Neural cell (in vitro differentiated cells): Measurements from ENCODE around the gene ADCY7. TPM values are rescaled to one million over a fixed set of nuclear protein-coding genes. Genes with fewer than 3 reads are reported as not detected.
"Not testable (repeated sequence)": the region's sequence is repeated elsewhere in the genome, so short reads cannot be mapped to it uniquely, and the experiment has no call there.

Source experiments
- H2AFZ ChIP-seq: fragments of 200-600, 300-800 bp; sonication (generic), shearing (Covaris generic); 2 replicates; pipeline ENCODE4 v1.6.0; 2014; ENCODE audit warnings: low read depth, mild to moderate bottlenecking, antibody characterized with exemption, low read length, moderate library complexity
- H3F3A ChIP-seq: fragments of 200-600 bp; shearing (Covaris generic); 2 replicates; pipeline ENCODE4 v1.6.1; 2016; ENCODE audit warnings: mild to moderate bottlenecking, moderate library complexity, mixed read lengths, antibody characterized with exemption, low read length; ENCODE audit not compliant: insufficient read depth, poor library complexity, severe bottlenecking
- H3K27ac ChIP-seq: fragments of 200-600, 300-800 bp; sonication (generic), shearing (Covaris generic); 2 replicates; pipeline ENCODE4 v1.5.1; 2014; ENCODE audit warnings: mild to moderate bottlenecking, low read length, moderate library complexity
- H3K27me3 ChIP-seq: fragments of 300-800, 200-600 bp; sonication (generic), shearing (Covaris generic); 2 replicates; pipeline ENCODE4 v1.6.0; 2014; ENCODE audit warnings: mild to moderate bottlenecking, low read depth, low read length, moderate library complexity; ENCODE audit not compliant: insufficient read depth
- H3K36me3 ChIP-seq: fragments of 300-800, 200-600 bp; sonication (generic), shearing (Covaris generic); 2 replicates; pipeline ENCODE4 v1.5.1; 2014; ENCODE audit warnings: mild to moderate bottlenecking, antibody characterized with exemption, low read length, moderate library complexity; ENCODE audit not compliant: insufficient read depth
- H3K4me2 ChIP-seq: fragments of 300-800, 200-600 bp; sonication (generic), shearing (Covaris generic); 2 replicates; pipeline ENCODE4 v1.6.0; 2014; ENCODE audit warnings: mild to moderate bottlenecking, low read length
- H3K4me3 ChIP-seq: fragments of 300-800, 200-600 bp; sonication (generic), shearing (Covaris generic); 2 replicates; pipeline ENCODE4 v1.5.1; 2014; ENCODE audit warnings: mild to moderate bottlenecking, low read length, moderate library complexity
- H3K79me2 ChIP-seq: fragments of 200-600 bp; shearing (Covaris generic); replicated peaks from 2 replicates; pipeline ENCODE4 v1.6.0; 2014; ENCODE audit warnings: mild to moderate bottlenecking, low read length, moderate library complexity; ENCODE audit not compliant: insufficient read depth
- H3K9ac ChIP-seq: fragments of 300-800, 200-600 bp; sonication (generic), shearing (Covaris generic); 2 replicates; pipeline ENCODE4 v1.6.1; 2016; ENCODE audit warnings: mild to moderate bottlenecking, low read length, mixed read lengths
- H3K9me2 ChIP-seq: fragments of 200-600 bp; shearing (Covaris generic); 2 replicates; pipeline ENCODE4 v1.6.1; 2016; ENCODE audit warnings: mild to moderate bottlenecking, low read length, mixed read lengths; ENCODE audit not compliant: insufficient read depth
- H3K9me3 ChIP-seq: fragments of 200-600, 300-800 bp; sonication (generic), shearing (Covaris generic); 2 replicates; pipeline ENCODE4 v1.6.1; 2016; ENCODE audit warnings: mild to moderate bottlenecking, mixed run types, low read length, moderate library complexity, mixed read lengths
- H4K20me1 ChIP-seq: fragments of 200-600 bp; shearing (Covaris generic); 2 replicates; pipeline ENCODE4 v1.6.1; 2016; ENCODE audit warnings: mild to moderate bottlenecking, mixed run types; ENCODE audit not compliant: insufficient read depth
- EP300 ChIP-seq: fragments of 450-650 bp; conservative IDR thresholded peaks from 2 replicates; pipeline ENCODE4 v1.6.1; 2014; ENCODE audit warnings: antibody characterized with exemption, mild to moderate bottlenecking, moderate library complexity; ENCODE audit not compliant: poor library complexity, severe bottlenecking
- EZH2 ChIP-seq: fragments of 200-600, 300-800 bp; shearing (Covaris generic), sonication (generic); IDR thresholded peaks from 2 replicates; pipeline ENCODE4 v1.6.1; 2014; ENCODE audit warnings: antibody characterized with exemption, low read length, borderline replicate concordance, mild to moderate bottlenecking; ENCODE audit not compliant: insufficient read depth, poor library complexity, severe bottlenecking
- MXI1 ChIP-seq: fragments of 450-650 bp; conservative IDR thresholded peaks from 2 replicates; pipeline ENCODE4 v1.6.1; 2014; ENCODE audit warnings: antibody characterized with exemption, mild to moderate bottlenecking; ENCODE audit not compliant: poor library complexity, severe bottlenecking
- POLR2AphosphoS5 ChIP-seq: IDR thresholded peaks from 2 replicates; pipeline ENCODE4 v1.6.1; 2012
- RAD21 ChIP-seq: fragments of 450-650 bp; conservative IDR thresholded peaks from 2 replicates; pipeline ENCODE4 v1.6.1; 2014; ENCODE audit warnings: antibody characterized with exemption, mild to moderate bottlenecking, moderate library complexity
- SMC3 ChIP-seq: fragments of 450-650 bp; conservative IDR thresholded peaks from 2 replicates; pipeline ENCODE4 v1.6.1; 2014; ENCODE audit warnings: antibody characterized with exemption, mild to moderate bottlenecking, moderate library complexity; ENCODE audit not compliant: poor library complexity
- TAF1 ChIP-seq: IDR thresholded peaks from 2 replicates; pipeline ENCODE4 v1.6.1; 2012; ENCODE audit warnings: low read depth
- polyA plus RNA-seq: library from polyadenylated mRNA; depleted of rRNA; stranded (reverse); fragments of >200 nt; gene quantifications from 2 replicates; pipeline ENCODE4 v1.2.3, GENCODE V29; 2014
- TF ChIP-seq, protein P1 (sequence below): fragments of 450-650 bp; IDR thresholded peaks from 2 replicates; pipeline ENCODE4 v1.5.1; 2014; ENCODE audit warnings: antibody characterized with exemption, mild to moderate bottlenecking, moderate library complexity; ENCODE audit not compliant: poor library complexity, severe bottlenecking
- TF ChIP-seq, protein P2 (sequence below): IDR thresholded peaks from 2 replicates; pipeline ENCODE4 v1.6.1; 2012; ENCODE audit warnings: borderline replicate concordance

Gene ADCY7
- polyA plus RNA-seq, 1 donor from 2014 or later = 2.0 TPM

DNA sequence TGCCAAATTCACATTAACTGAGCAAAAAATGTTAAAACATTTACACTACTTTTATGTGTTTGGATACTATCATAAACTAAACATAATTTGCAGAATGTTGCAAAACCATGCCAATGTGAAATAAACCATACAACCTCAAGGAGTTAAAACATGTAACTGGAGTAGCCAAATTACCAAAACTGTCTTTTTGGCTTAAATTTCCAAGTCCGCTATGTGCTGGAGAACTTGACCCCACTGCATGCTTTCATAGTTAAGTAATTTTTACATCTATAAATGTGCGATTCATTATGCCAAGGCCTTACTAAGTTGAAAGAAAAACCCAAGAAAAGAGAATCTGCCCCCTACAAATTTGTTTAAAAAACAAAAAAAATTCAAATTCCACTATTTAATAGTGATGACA is 74.2 kb downstream of the ADCY7 start:
- H3K4me3 ChIP-seq = no peak overlapping the region
- no peaks in the 10 kb centered on the region for H4K20me1 ChIP-seq
- H3K4me2 ChIP-seq = no peak overlapping the region
- H3K9ac ChIP-seq = no peak overlapping the region
- no peaks in the 10 kb centered on the region for H3K79me2 ChIP-seq
- no peaks in the 10 kb centered on the region for H3K36me3 ChIP-seq
- no peak overlapping the region for H2AFZ ChIP-seq
- H3K27ac ChIP-seq = no peak overlapping the region
- no peaks in the 10 kb centered on the region for H3K9me3 ChIP-seq
- no peaks in the 10 kb centered on the region for H3F3A ChIP-seq
- no peaks in the 10 kb centered on the region for H3K9me2 ChIP-seq
- no peaks in the 10 kb centered on the region for H3K27me3 ChIP-seq
- TF ChIP-seq TAF1 (no peak), SMC3 (no peak), EP300 (no peak), EZH2 (no peak), MXI1 (no peak), POLR2AphosphoS5 (no peak), RAD21 (no peak)
- TF ChIP-seq, protein P1, sequence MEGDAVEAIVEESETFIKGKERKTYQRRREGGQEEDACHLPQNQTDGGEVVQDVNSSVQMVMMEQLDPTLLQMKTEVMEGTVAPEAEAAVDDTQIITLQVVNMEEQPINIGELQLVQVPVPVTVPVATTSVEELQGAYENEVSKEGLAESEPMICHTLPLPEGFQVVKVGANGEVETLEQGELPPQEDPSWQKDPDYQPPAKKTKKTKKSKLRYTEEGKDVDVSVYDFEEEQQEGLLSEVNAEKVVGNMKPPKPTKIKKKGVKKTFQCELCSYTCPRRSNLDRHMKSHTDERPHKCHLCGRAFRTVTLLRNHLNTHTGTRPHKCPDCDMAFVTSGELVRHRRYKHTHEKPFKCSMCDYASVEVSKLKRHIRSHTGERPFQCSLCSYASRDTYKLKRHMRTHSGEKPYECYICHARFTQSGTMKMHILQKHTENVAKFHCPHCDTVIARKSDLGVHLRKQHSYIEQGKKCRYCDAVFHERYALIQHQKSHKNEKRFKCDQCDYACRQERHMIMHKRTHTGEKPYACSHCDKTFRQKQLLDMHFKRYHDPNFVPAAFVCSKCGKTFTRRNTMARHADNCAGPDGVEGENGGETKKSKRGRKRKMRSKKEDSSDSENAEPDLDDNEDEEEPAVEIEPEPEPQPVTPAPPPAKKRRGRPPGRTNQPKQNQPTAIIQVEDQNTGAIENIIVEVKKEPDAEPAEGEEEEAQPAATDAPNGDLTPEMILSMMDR = no peak
- TF ChIP-seq, protein P2, sequence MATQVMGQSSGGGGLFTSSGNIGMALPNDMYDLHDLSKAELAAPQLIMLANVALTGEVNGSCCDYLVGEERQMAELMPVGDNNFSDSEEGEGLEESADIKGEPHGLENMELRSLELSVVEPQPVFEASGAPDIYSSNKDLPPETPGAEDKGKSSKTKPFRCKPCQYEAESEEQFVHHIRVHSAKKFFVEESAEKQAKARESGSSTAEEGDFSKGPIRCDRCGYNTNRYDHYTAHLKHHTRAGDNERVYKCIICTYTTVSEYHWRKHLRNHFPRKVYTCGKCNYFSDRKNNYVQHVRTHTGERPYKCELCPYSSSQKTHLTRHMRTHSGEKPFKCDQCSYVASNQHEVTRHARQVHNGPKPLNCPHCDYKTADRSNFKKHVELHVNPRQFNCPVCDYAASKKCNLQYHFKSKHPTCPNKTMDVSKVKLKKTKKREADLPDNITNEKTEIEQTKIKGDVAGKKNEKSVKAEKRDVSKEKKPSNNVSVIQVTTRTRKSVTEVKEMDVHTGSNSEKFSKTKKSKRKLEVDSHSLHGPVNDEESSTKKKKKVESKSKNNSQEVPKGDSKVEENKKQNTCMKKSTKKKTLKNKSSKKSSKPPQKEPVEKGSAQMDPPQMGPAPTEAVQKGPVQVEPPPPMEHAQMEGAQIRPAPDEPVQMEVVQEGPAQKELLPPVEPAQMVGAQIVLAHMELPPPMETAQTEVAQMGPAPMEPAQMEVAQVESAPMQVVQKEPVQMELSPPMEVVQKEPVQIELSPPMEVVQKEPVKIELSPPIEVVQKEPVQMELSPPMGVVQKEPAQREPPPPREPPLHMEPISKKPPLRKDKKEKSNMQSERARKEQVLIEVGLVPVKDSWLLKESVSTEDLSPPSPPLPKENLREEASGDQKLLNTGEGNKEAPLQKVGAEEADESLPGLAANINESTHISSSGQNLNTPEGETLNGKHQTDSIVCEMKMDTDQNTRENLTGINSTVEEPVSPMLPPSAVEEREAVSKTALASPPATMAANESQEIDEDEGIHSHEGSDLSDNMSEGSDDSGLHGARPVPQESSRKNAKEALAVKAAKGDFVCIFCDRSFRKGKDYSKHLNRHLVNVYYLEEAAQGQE = no peak

DNA sequence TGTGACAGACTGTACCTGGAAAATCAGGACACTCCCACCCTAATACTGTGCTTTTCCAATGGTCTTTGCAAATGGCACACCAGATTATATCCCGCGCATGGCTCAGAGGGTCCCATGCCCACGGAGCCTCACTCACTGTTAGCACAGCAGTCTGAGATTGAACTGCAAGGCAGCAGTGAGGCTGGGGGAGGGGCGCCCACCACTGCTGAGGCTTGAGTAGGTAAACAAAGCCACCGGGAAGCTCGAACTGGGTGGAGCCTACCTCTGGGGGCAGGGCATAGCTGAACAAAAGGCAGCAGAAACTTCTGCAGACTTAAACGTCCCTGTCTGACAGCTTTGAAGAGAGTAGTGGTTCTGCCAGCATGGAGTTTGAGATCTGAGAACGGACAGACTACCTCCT is 77.2 kb downstream of the ADCY7 start:
- H3K27ac ChIP-seq, H2AFZ ChIP-seq, H3K9me2 ChIP-seq, H3F3A ChIP-seq, H3K9ac ChIP-seq, H3K4me2 ChIP-seq, H3K79me2 ChIP-seq, H3K4me3 ChIP-seq, H3K27me3 ChIP-seq, H3K36me3 ChIP-seq, H4K20me1 ChIP-seq, H3K9me3 ChIP-seq: not testable (repeated sequence)

DNA sequence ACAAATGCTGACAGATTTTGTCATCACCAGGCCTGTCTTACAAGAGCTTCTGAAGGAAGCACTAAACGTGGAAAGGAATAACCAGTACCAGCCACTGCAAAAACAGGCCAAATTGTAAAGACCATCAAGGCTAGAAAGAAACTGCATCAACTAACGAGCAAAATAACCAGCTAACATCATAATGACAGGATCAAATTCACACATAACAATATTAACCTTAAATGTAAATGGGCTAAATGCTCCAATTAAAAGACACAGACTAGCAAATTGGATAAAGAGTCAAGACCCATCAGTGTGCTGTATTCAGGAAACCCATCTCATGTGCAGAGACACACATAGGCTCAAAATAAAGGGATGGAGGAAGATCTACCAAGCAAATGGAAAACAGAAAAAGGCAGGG is 78.9 kb downstream of the ADCY7 start:
- H4K20me1 ChIP-seq, H3K4me2 ChIP-seq, H3K9ac ChIP-seq, H3K27ac ChIP-seq, H3K9me2 ChIP-seq, H3K9me3 ChIP-seq, H3K36me3 ChIP-seq, H3F3A ChIP-seq, H3K4me3 ChIP-seq, H3K27me3 ChIP-seq, H2AFZ ChIP-seq, H3K79me2 ChIP-seq: not testable (repeated sequence)
